ENCODE results near the gene JSRP1.

JSRP1 gene

GRCh38 chr19:2231621-2232221, 24.5 kb downstream of the JSRP1 start:
- DNase-seq, result no peak

- no peak for DNase-seq
These were observed 25.2 kb downstream of the JSRP1 start for GRCh38 chr19:2230807-2231533.

DNA sequence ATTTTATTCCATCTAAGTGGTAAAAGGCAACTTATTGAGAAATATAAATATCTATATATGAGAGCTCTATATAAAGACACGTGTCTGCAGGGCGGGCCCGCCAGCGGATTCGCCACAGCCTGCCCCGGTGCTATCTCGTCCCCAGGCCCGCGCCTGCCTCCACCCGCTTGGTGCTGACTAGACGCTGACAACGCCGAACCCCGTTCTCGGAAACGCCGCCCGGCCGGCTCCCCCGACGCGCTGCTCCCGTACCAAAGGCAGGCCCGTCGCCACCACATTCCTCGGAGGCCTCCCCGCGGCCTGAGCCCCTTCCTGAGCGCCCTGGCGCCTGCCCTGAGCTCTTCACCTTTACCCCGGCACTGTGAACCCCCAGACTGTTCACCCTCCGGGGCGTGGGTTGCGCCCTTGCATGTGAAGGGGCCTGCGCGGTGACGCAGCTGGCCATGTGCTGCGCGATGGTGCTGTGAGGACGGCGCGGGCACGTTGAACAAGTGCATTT, 26.1 kb downstream of the JSRP1 start:
- DNase-seq, result no peak

DNA sequence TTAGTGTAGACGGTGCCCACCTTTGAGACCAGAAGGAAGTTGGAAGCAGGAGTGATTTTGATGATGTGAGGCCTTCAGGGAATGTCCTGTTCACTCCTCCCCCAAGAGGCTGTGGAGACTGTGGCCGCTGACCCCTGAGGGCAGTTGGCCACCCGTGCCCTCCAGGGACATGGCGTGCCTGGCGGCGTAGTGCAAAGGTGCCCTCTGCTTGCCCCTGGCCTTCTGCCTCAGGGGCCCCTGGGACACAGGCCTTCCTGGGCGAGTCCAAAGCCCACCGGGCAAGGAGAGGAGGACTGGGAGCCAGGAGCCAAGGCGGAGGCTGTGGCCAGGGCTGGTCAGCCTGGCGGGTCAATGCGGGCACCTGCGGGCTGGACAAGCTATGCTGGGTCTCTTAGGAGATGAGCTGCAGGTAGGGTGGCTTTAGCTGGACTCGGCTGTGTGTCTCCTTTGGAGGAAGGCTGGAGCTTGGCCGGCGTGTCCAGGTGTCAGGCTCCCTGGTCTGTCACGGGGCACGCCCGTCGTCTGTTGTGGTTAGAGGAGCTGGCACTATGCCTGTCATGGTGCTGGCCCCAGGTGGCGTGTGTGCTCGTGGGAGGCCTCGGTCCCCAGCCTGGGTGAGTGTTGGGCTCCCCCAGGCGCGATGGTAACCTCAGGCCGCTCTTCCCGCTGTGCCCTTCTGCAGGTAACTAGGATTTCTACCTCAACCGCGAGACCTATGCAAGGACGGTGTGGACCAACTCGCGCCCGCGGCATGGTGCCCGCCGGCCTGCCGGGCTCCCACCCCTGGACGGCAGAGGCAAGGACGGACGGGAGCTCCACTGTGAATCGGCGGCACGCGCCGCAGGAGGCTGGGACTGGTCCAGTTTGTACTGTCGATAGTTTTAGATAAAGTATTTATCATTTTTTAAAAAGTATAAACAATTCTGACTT, 26.8 kb downstream of the JSRP1 start:
- DNase-seq, result no peak

- DNase-seq, result no peak
These were observed 27.8 kb downstream of the JSRP1 start for GRCh38 chr19:2228157-2229030.

DNA sequence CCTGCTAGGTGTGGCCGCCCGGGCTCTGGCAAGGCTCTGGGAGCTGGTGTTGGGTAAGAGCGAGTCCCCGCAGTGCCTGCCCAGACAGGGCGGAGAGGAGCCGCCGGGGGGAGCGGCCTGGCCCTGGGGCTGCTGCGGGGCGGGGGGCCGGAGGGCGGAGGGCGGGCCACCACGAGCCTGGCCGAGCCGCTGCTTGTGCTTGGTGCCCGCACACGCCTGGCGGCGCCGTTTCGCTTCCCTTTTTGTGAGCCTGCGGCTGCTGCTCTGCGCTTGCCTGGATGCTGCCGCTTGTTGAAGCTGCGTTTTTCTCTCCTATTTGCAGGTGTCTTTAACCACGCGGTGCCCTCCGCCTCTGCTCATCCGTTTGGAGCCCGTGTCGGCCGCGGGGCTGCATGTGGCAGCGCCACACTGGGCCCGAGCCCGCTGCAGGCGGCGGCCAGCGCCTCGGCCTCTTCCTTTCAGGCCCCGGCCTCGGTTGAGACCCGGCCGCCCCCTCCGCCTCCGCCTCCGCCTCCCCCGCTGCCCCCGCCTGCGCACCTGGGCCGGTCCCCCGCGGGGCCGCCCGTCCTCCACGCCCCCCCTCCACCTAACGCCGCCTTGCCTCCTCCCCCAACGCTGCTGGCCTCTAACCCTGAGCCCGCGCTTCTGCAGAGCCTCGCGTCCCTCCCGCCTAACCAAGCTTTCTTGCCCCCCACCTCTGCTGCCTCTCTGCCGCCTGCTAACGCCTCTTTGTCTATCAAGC, 28.6 kb downstream of the JSRP1 start:
- DNase-seq, result no peak

DNA sequence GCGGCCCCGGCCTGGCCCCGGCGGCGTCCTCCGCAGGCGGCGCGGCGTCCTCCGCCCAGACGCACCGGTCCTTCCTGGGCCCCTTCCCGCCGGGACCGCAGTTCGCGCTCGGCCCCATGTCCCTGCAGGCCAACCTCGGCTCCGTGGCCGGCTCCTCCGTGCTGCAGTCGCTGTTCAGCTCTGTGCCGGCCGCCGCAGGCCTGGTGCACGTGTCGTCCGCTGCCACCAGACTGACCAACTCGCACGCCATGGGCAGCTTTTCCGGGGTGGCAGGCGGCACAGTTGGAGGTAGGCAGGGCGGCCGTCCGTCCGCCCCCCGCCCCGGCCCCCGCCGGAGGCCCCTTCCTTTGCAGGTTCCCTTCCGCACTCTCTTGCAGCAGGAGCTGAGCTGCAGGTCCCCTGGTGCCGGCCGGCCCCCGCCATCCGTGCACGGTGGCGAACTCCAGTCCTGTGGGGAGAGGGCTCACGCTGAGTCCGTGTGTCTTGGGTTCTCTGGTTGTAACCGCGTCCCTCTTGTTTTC, 29.3 kb downstream of the JSRP1 start:
- DNase-seq, result no peak

GRCh38 chr19:2226051-2226839, 30.0 kb downstream of the JSRP1 start:
- no peak for DNase-seq

GRCh38 chr19:2225415-2226050, 30.7 kb downstream of the JSRP1 start:
- DNase-seq, result no peak

- DNase-seq, result no peak
These were observed 31.4 kb downstream of the JSRP1 start for GRCh38 chr19:2224754-2225349.

- no peak for DNase-seq
These were observed 32.3 kb downstream of the JSRP1 start for GRCh38 chr19:2223959-2224358.

GRCh38 chr19:2223391-2223790, 32.8 kb downstream of the JSRP1 start:
- no peak for DNase-seq

DNA sequence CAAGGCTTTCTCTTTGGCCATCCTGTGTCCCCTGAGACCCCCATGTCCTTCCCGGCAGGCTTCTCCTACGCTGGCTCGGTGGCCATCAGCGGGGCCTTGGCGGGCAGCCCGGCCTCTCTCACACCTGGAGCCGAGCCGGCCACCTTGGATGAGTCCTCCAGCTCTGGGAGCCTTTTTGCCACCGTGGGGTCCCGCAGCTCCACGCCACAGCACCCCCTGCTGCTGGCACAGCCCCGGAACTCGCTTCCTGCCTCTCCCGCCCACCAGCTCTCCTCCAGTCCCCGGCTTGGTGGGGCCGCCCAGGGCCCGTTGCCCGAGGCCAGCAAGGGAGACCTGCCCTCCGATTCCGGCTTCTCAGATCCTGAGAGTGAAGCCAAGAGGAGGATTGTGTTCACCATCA, 34.3 kb downstream of the JSRP1 start:
- no peak for DNase-seq

DNA sequence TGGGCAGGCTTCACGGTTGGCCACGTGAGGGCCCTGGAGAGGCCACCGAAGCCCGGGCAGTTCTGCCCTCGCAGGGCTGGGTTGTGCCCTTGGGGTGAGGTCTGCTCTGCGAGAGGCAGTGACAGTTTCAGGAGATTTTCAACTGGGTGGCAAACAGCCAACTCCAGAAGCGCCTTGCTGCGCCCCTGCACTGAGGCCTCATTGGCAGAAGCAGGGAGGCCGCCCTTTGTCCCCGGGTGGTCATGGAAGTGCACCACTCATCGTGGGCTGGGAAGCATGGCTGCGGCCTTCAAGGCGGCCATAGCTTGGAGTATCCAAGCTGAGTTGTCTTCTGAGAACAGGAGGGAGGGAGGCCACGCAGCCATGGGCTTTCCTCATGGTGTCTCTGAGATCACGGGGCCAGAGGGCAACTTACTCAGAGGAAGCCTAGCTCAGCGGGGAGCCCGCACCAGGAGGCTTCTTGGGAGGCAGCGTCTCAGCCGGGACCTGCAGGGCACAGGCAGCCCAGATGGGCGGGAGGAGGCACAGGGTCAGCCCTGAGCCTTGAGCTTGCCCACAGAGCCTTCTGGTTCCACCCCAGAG, 34.9 kb downstream of the JSRP1 start:
- no peak for DNase-seq

GRCh38 chr19:2219726-2220125, 36.5 kb downstream of the JSRP1 start:
- no peak for DNase-seq

- DNase-seq, result no peak
These were observed 38.6 kb downstream of the JSRP1 start for GRCh38 chr19:2217591-2217990.

- no peak for DNase-seq
These were observed 39.6 kb downstream of the JSRP1 start for GRCh38 chr19:2216361-2217225.

GRCh38 chr19:2215281-2215751, 40.9 kb downstream of the JSRP1 start:
- DNase-seq, result no peak
